GM12891 (cell line): ENCODE measurements around the gene SPRING1.

ENCODE experiments used
- POLR2A ChIP-seq: IDR thresholded peaks from 2 replicates; pipeline ENCODE4 v1.6.1; 2011; ENCODE audit warnings: low read depth, low read length, control low read depth
- SPI1 ChIP-seq: IDR thresholded peaks from 2 replicates; pipeline ENCODE4 v1.6.1; 2011; ENCODE audit warnings: low read depth, low read length, control low read depth

DNA sequence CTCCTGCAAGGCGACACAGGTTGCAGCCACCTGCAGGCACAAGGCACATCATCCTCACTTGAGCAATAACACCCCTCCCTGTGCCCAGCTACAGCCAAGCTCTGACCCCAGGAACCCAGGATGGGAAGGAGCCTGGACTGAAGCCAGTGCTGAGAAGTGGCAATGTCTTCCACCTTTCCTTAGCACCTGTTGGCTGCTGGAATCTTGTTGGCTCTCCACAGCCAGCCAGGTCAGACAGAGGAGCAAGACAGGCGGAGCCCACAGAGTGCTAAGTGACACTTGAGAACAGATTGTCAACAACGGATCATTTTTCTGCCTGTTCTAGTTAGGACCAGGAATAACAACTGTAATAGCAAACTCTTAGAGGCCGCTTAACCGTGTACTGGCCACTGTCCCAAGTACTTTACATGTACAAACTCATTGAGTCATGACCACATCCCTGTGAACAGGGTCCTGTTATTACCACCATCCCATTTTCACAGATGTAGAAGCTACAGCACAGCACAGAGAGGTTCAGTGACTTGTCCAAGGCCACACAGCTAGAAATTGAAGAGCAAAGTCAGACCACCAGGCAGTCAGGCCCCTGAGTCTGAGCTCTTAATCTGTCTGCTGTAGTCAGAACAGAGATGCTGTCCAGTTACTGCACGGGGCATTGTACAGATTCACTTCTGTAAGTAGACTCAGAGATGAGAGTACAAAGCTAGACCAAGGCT, 45.8 kb upstream of the SPRING1 start:
- TF ChIP-seq POLR2A: no peak
- TF ChIP-seq SPI1: no peak
